ENCODE measurements around the gene EIF4B.

GRCh38 chr12:53004178-53004577, 2.1 kb upstream of the EIF4B start:
- TF ChIP-seq, protein P1, sequence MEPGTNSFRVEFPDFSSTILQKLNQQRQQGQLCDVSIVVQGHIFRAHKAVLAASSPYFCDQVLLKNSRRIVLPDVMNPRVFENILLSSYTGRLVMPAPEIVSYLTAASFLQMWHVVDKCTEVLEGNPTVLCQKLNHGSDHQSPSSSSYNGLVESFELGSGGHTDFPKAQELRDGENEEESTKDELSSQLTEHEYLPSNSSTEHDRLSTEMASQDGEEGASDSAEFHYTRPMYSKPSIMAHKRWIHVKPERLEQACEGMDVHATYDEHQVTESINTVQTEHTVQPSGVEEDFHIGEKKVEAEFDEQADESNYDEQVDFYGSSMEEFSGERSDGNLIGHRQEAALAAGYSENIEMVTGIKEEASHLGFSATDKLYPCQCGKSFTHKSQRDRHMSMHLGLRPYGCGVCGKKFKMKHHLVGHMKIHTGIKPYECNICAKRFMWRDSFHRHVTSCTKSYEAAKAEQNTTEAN (CRISPR knock-in tag; conservative IDR thresholded peaks at IDR 0.05) = no peak
- TF ChIP-seq EHMT2 (IDR thresholded peaks at IDR 0.05; ENCODE audit: borderline replicate concordance, low read depth, low read length) (no peak), MAX (IDR thresholded peaks at IDR 0.05) (no peak)
- TF ChIP-seq, protein P2, sequence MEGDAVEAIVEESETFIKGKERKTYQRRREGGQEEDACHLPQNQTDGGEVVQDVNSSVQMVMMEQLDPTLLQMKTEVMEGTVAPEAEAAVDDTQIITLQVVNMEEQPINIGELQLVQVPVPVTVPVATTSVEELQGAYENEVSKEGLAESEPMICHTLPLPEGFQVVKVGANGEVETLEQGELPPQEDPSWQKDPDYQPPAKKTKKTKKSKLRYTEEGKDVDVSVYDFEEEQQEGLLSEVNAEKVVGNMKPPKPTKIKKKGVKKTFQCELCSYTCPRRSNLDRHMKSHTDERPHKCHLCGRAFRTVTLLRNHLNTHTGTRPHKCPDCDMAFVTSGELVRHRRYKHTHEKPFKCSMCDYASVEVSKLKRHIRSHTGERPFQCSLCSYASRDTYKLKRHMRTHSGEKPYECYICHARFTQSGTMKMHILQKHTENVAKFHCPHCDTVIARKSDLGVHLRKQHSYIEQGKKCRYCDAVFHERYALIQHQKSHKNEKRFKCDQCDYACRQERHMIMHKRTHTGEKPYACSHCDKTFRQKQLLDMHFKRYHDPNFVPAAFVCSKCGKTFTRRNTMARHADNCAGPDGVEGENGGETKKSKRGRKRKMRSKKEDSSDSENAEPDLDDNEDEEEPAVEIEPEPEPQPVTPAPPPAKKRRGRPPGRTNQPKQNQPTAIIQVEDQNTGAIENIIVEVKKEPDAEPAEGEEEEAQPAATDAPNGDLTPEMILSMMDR (CRISPR knock-in tag; IDR thresholded peaks at IDR 0.05) = no peak
